ENCODE data around the gene API5. TPM values are rescaled to one million over a fixed set of nuclear protein-coding genes. Genes with fewer than 3 reads are reported as not detected.

Gene API5
- total RNA-seq, 2 donors from 2014 or later = 149 to 166 TPM

DNA sequence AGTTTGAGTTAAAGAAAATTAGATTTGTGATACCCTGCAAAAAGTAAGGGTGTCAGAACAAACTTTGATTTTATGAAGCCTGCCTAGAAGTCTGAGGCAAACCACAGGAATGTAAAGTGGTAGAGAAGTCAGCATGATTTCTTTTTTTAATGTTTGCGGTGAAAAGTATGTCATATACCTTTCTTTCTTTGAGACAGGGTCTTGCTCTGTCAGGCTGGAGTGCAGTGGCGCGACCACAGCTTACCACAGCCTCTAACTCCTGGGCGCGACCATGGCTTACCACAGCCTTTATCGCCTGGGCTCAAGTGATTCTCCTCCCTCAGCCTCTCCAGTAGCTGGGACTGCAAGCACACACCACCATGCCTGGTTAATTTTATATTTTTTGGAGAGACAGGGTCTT is 4.7 kb downstream of the API5 start:
- H3K4me3 Mint-ChIP-seq = no peak overlapping the region
- H3K9ac ChIP-seq (ENCODE audit: extremely low read depth, low read length, poor library complexity, severe bottlenecking) = no peak overlapping the region
- TF ChIP-seq CTCF (conservative IDR thresholded peaks at IDR 0.05) = no peak
- H3K4me3 ChIP-seq (ENCODE audit: low read length) = peak overlapping the region; percentile 50
- H3K4me1 Mint-ChIP-seq = peaks cover 25% of the 10 kb centered on the region
- no peaks in the 10 kb centered on the region for H3K27me3 Mint-ChIP-seq (ENCODE audit: insufficient read depth)
- no peaks in the 10 kb centered on the region for H3K9me3 Mint-ChIP-seq
- H3K27ac ChIP-seq (ENCODE audit: low read depth, low read length) = no peak overlapping the region
- no peak for DNase-seq
- 99 to 100% methylated on average over 4 to 6 of the region's 6 CpGs for WGBS, 2 experiments (ENCODE audit: insufficient coverage in 1 of 2, insufficient read length in 1 of 2)
- H3K4me1 ChIP-seq (ENCODE audit: control insufficient read depth, insufficient read depth, low read length) = peaks cover 4% of the 10 kb centered on the region
- peaks cover 28% of the 10 kb centered on the region for H3K36me3 Mint-ChIP-seq (ENCODE audit: low read depth)
- H3K27me3 ChIP-seq (ENCODE audit: control insufficient read depth, insufficient read depth, low read length, poor library complexity, severe bottlenecking) = no peaks in the 10 kb centered on the region
- H3K27ac Mint-ChIP-seq = peak overlapping the region; percentile 21
- H3K9me3 ChIP-seq (ENCODE audit: control insufficient read depth, low read length) = no peaks in the 10 kb centered on the region
- H3K36me3 ChIP-seq (ENCODE audit: control insufficient read depth, insufficient read depth, low read length) = peaks cover 50% of the 10 kb centered on the region

- H3K9me3 ChIP-seq (ENCODE audit: control insufficient read depth, low read length) = no peaks in the 10 kb centered on the region
- Mint-ChIP-seq H3K27ac (no peak overlapping the region), H3K36me3 (ENCODE audit: low read depth) (peaks cover 78% of the 10 kb centered on the region), H3K9me3 (no peaks in the 10 kb centered on the region), H3K4me3 (no peak overlapping the region), H3K27me3 (ENCODE audit: insufficient read depth) (no peaks in the 10 kb centered on the region), H3K4me1 (no peaks in the 10 kb centered on the region)
- peaks cover 98% of the 10 kb centered on the region for H3K36me3 ChIP-seq (ENCODE audit: control insufficient read depth, insufficient read depth, low read length)
- DNase-seq = no peak
- H3K4me1 ChIP-seq (ENCODE audit: control insufficient read depth, insufficient read depth, low read length) = peaks cover 3% of the 10 kb centered on the region
- WGBS, 2 experiments (ENCODE audit: insufficient coverage in 1 of 2, insufficient read length in 1 of 2) = 97 to 100% methylated on average over 2 of the region's 2 CpGs
- no peak overlapping the region for H3K9ac ChIP-seq (ENCODE audit: extremely low read depth, low read length, poor library complexity, severe bottlenecking)
- no peaks in the 10 kb centered on the region for H3K27me3 ChIP-seq (ENCODE audit: control insufficient read depth, insufficient read depth, low read length, poor library complexity, severe bottlenecking)
- no peak overlapping the region for H3K4me3 ChIP-seq (ENCODE audit: low read length)
- TF ChIP-seq CTCF (conservative IDR thresholded peaks at IDR 0.05) = no peak
- H3K27ac ChIP-seq (ENCODE audit: low read depth, low read length) = no peak overlapping the region
These were observed 16.2 kb downstream of the API5 start for GRCh38 chr11:43327987-43328386.

GRCh38 chr11:43328482-43328881 is 16.7 kb downstream of the API5 start:
- Mint-ChIP-seq H3K9me3 (no peaks in the 10 kb centered on the region), H3K36me3 (ENCODE audit: low read depth) (peaks cover 76% of the 10 kb centered on the region), H3K4me3 (no peak overlapping the region), H3K27me3 (ENCODE audit: insufficient read depth) (no peaks in the 10 kb centered on the region), H3K27ac (no peak overlapping the region), H3K4me1 (no peaks in the 10 kb centered on the region)
- Histone ChIP-seq H3K4me1 (ENCODE audit: control insufficient read depth, insufficient read depth, low read length) (peaks cover 3% of the 10 kb centered on the region), H3K36me3 (ENCODE audit: control insufficient read depth, insufficient read depth, low read length) (peaks cover 98% of the 10 kb centered on the region), H3K9me3 (ENCODE audit: control insufficient read depth, low read length) (no peaks in the 10 kb centered on the region), H3K27me3 (ENCODE audit: control insufficient read depth, insufficient read depth, low read length, poor library complexity, severe bottlenecking) (no peaks in the 10 kb centered on the region), H3K4me3 (ENCODE audit: low read length) (no peak overlapping the region), H3K27ac (ENCODE audit: low read depth, low read length) (no peak overlapping the region), H3K9ac (ENCODE audit: extremely low read depth, low read length, poor library complexity, severe bottlenecking) (no peak overlapping the region)
- TF ChIP-seq CTCF (conservative IDR thresholded peaks at IDR 0.05) = no peak
- 80 to 95% methylated on average over 1 to 2 of the region's 2 CpGs for WGBS, 2 experiments (ENCODE audit: insufficient coverage in 1 of 2, insufficient read length in 1 of 2)
- DNase-seq = no peak
